Endothelial cell of umbilical vein (primary cell): ENCODE results near the gene DMD.

Experiments used
- CTCF ChIP-seq, 2 donors: IDR thresholded peaks; 1 replicate in 1 of 2; 2 replicates in 1 of 2; pipeline ENCODE4 v1.5.1; 2011; ENCODE audit warnings: low read length in 2 of 2, mild to moderate bottlenecking in 2 of 2, moderate library complexity in 2 of 2, control low read depth in 1 of 2, inconsistent platforms in 1 of 2, low read depth in 1 of 2; ENCODE audit not compliant: insufficient read depth in 1 of 2; ENCODE audit errors: extremely low read depth in 1 of 2
- EZH2 ChIP-seq: IDR thresholded peaks from 2 replicates; pipeline ENCODE4 v1.6.1; 2012; ENCODE audit warnings: borderline replicate concordance, low read depth, mild to moderate bottlenecking, moderate library complexity, low read length, inconsistent platforms; ENCODE audit not compliant: severe bottlenecking
- FOS ChIP-seq: IDR thresholded peaks from 2 replicates; pipeline ENCODE4 v1.6.1; 2011; ENCODE audit warnings: mild to moderate bottlenecking, low read length, moderate library complexity, borderline replicate concordance; ENCODE audit not compliant: insufficient read depth
- GATA2 ChIP-seq: IDR thresholded peaks from 2 replicates; pipeline ENCODE4 v1.7.0; 2011; ENCODE audit warnings: low read depth, mild to moderate bottlenecking, moderate library complexity, mixed read lengths, low read length; ENCODE audit not compliant: insufficient read length, insufficient read depth
- JUN ChIP-seq: IDR thresholded peaks from 2 replicates; pipeline ENCODE4 v1.6.1; 2011; ENCODE audit warnings: borderline replicate concordance, low read depth; ENCODE audit not compliant: insufficient read length, insufficient read depth
- MAX ChIP-seq: IDR thresholded peaks from 2 replicates; pipeline ENCODE4 v1.6.1; 2011; ENCODE audit not compliant: insufficient read depth, insufficient read length
- MYC ChIP-seq: IDR thresholded peaks from one replicate; pipeline ENCODE4 v1.6.1; 2011; ENCODE audit warnings: mild to moderate bottlenecking, low read depth, low read length
- POLR2A ChIP-seq: IDR thresholded peaks from 2 replicates; pipeline ENCODE4 v1.6.1; 2012; ENCODE audit warnings: low read depth, mild to moderate bottlenecking, control low read depth, low read length
- POLR2AphosphoS5 ChIP-seq: IDR thresholded peaks from 2 replicates; pipeline ENCODE4 v1.6.1; 2012; ENCODE audit warnings: low read depth, mild to moderate bottlenecking, control low read depth, low read length, moderate library complexity; ENCODE audit not compliant: insufficient read depth

GRCh38 chrX:31232506-31232905 is 1978.8 kb downstream of the DMD start:
- no peak for TF ChIP-seq EZH2
- TF ChIP-seq POLR2A, result no peak
- TF ChIP-seq CTCF (IDR thresholded peaks at IDR 0.05; ENCODE audit: extremely low read depth in 1 of 2, insufficient read depth in 1 of 2, low read depth in 1 of 2, low read length in 2 of 2), result no peak
- TF ChIP-seq POLR2AphosphoS5, result no peak
- no peak for TF ChIP-seq MAX
- TF ChIP-seq MYC, result no peak
- no peak for TF ChIP-seq FOS
- no peak for TF ChIP-seq JUN
- no peak for TF ChIP-seq GATA2
